Neural progenitor cell (in vitro differentiated cells): Measurements from ENCODE around the gene TIAM1. TPM values are rescaled to one million over a fixed set of nuclear protein-coding genes. Genes with fewer than 3 reads are reported as not detected.

Experiments
- DNase-seq: peaks from one replicate; pipeline ENCODE4 v3.0.0-alpha.2; 2016; ENCODE audit warnings: low spot score
- H2AFZ ChIP-seq: fragments of 200-600 bp; sonication (generic); replicated peaks from 2 replicates; pipeline ENCODE4 v1.6.1; 2016; ENCODE audit warnings: antibody characterized with exemption
- H3F3A ChIP-seq: fragments of 200-600 bp; sonication (generic); 2 replicates; pipeline ENCODE4 v1.6.1; 2016; ENCODE audit warnings: antibody characterized with exemption, low read depth
- H3K27ac ChIP-seq: fragments of 200-600 bp; sonication (generic); 2 replicates; pipeline ENCODE4 v1.5.1; 2016; ENCODE audit warnings: mild to moderate bottlenecking
- H3K27me3 ChIP-seq: fragments of 200-600 bp; sonication (generic); 2 replicates; pipeline ENCODE4 v1.6.1; 2016; ENCODE audit warnings: mild to moderate bottlenecking, moderate library complexity
- H3K36me3 ChIP-seq: fragments of 200-600 bp; sonication (generic); 2 replicates; pipeline ENCODE4 v1.5.1; 2016
- H3K4me1 ChIP-seq: fragments of 200-600 bp; sonication (generic); 2 replicates; pipeline ENCODE4 v1.6.1; 2016; ENCODE audit warnings: mixed run types
- H3K4me2 ChIP-seq: fragments of 200-600 bp; sonication (generic); 2 replicates; pipeline ENCODE4 v1.6.1; 2016
- H3K4me3 ChIP-seq: fragments of 200-600 bp; sonication (generic); 2 replicates; pipeline ENCODE4 v1.5.1; 2016
- H3K79me2 ChIP-seq: fragments of 200-600 bp; sonication (generic); 2 replicates; pipeline ENCODE4 v1.6.1; 2016; ENCODE audit warnings: low read depth
- H3K9ac ChIP-seq: fragments of 200-600 bp; sonication (generic); 2 replicates; pipeline ENCODE4 v1.6.1; 2016
- H3K9me3 ChIP-seq: fragments of 200-600 bp; sonication (generic); 2 replicates; pipeline ENCODE4 v1.5.1; 2016; ENCODE audit warnings: low read depth
- H4K20me1 ChIP-seq: fragments of 200-600 bp; sonication (generic); 2 replicates; pipeline ENCODE4 v1.6.1; 2016; ENCODE audit warnings: low read depth
- H3K27ac Mint-ChIP-seq: 3 replicates; pipeline ENCODE4 v1.8.0; 2021; ENCODE audit warnings: mixed read lengths
- H3K27me3 Mint-ChIP-seq: 2 replicates; pipeline ENCODE4 v1.8.0; 2022; ENCODE audit warnings: low read depth, mild to moderate bottlenecking, inconsistent platforms, moderate library complexity, mixed read lengths; ENCODE audit not compliant: insufficient read depth
- H3K36me3 Mint-ChIP-seq: 3 replicates; pipeline ENCODE4 v1.8.0; 2021; ENCODE audit warnings: mixed read lengths
- H3K4me1 Mint-ChIP-seq: 3 replicates; pipeline ENCODE4 v1.8.0; 2021; ENCODE audit warnings: mixed read lengths
- H3K4me3 Mint-ChIP-seq: 3 replicates; pipeline ENCODE4 v1.8.0; 2021; ENCODE audit warnings: mild to moderate bottlenecking, moderate library complexity, mixed read lengths
- H3K9me3 Mint-ChIP-seq: 3 replicates; pipeline ENCODE4 v1.8.0; 2020; ENCODE audit warnings: mixed read lengths
- EZH2 ChIP-seq: fragments of 200-600 bp; sonication (generic); IDR thresholded peaks from 2 replicates; pipeline ENCODE4 v1.6.1; 2017; ENCODE audit warnings: antibody characterized with exemption, mild to moderate bottlenecking, moderate library complexity
- EZH2phosphoT487 ChIP-seq: fragments of 200-600 bp; sonication (generic); IDR thresholded peaks from 2 replicates; pipeline ENCODE4 v1.6.1; 2017; ENCODE audit warnings: antibody characterized with exemption
- total RNA-seq: library from RNA; depleted of rRNA; stranded (reverse); fragments of >200 nt; gene quantifications from 2 replicates; pipeline ENCODE4 v1.2.3, GENCODE V29; 2015; ENCODE audit warnings: low replicate concordance
- TF ChIP-seq, protein P1 (sequence below): fragments of 200-600 bp; sonication (generic); IDR thresholded peaks from 2 replicates; pipeline ENCODE4 v1.5.1; 2017; ENCODE audit warnings: antibody characterized with exemption, mild to moderate bottlenecking

The TIAM1 gene
- total RNA-seq, 1 donor from 2014 or later = 27.2 TPM

DNA sequence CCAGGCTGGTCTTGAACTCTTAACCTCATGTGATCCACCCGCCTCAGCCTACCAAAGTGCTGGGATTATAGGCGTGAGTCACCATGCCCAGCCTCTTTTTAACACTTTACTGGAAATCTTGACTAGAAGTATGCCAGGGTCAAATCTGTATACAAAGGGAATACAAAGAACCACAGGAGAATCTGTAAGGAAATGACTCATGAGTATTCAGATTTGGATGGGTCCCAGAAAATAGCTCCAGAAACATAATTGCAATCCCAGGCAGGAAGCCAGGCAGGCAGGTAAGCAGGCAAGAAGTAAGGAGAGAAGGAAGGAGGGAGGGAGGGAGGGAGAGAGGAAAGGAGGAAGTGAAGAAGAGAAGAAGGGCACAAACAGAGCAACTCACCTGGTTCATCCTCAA is 22.8 kb upstream of the TIAM1 start:
- H3K27me3 Mint-ChIP-seq = peaks cover 2% of the 10 kb centered on the region
- H3K27ac Mint-ChIP-seq = no peak overlapping the region
- no peak overlapping the region for H3K4me2 ChIP-seq
- peaks cover 7% of the 10 kb centered on the region for H3K36me3 Mint-ChIP-seq
- no peaks in the 10 kb centered on the region for H3K4me1 ChIP-seq
- H3K4me1 Mint-ChIP-seq = peaks cover 16% of the 10 kb centered on the region
- no peaks in the 10 kb centered on the region for H3K9me3 Mint-ChIP-seq
- no peak overlapping the region for H3K9ac ChIP-seq
- DNase-seq = no peak
- H2AFZ ChIP-seq = no peak overlapping the region
- no peak overlapping the region for H3K4me3 ChIP-seq
- no peak overlapping the region for H3K4me3 Mint-ChIP-seq
- H3K36me3 ChIP-seq = no peaks in the 10 kb centered on the region
- H3K9me3 ChIP-seq = no peaks in the 10 kb centered on the region
- TF ChIP-seq EZH2phosphoT487 (no peak), EZH2 (no peak)
- TF ChIP-seq, protein P1, sequence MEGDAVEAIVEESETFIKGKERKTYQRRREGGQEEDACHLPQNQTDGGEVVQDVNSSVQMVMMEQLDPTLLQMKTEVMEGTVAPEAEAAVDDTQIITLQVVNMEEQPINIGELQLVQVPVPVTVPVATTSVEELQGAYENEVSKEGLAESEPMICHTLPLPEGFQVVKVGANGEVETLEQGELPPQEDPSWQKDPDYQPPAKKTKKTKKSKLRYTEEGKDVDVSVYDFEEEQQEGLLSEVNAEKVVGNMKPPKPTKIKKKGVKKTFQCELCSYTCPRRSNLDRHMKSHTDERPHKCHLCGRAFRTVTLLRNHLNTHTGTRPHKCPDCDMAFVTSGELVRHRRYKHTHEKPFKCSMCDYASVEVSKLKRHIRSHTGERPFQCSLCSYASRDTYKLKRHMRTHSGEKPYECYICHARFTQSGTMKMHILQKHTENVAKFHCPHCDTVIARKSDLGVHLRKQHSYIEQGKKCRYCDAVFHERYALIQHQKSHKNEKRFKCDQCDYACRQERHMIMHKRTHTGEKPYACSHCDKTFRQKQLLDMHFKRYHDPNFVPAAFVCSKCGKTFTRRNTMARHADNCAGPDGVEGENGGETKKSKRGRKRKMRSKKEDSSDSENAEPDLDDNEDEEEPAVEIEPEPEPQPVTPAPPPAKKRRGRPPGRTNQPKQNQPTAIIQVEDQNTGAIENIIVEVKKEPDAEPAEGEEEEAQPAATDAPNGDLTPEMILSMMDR = no peak
- no peaks in the 10 kb centered on the region for H4K20me1 ChIP-seq
- H3K27ac ChIP-seq = no peak overlapping the region
- no peaks in the 10 kb centered on the region for H3K79me2 ChIP-seq
- H3K27me3 ChIP-seq = no peaks in the 10 kb centered on the region
- no peaks in the 10 kb centered on the region for H3F3A ChIP-seq

DNA sequence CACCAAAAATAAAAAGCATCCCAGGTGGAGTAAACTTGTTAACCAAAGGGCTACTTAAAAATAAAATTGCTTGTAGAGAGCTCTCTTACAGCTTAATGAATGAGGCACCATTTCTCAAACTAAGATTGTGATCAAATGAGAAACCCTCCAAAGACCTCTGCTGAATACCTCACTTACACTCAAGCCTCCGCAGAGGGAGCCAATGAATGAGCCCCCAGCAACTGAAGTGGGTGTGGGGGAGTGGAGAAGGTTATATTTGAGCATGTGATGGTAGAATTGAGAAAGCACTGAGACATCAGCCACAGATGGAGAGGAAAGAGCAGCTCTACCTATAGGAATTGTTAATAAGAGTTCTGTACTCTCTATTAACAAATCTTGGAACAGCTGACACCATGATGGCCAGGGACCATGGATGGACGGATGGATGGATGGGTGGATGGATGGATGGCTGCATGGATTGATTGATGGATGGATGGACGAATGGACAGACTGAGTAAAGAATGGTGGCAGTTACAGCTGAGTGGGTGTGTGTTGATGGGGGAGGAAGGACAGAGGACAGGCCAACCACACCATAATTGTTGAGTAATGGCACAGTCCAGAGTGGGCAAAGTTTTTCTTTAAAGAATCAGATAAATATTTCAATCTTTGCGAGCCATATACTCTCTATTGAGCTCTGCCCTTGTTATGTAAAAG is 20.3 kb upstream of the TIAM1 start:
- Histone ChIP-seq H3K36me3 (no peaks in the 10 kb centered on the region), H3K4me1 (no peaks in the 10 kb centered on the region), H3K4me2 (no peak overlapping the region), H4K20me1 (no peaks in the 10 kb centered on the region), H3K27me3 (no peaks in the 10 kb centered on the region), H3K4me3 (no peak overlapping the region), H3K9me3 (peaks cover 3% of the 10 kb centered on the region), H2AFZ (no peak overlapping the region), H3F3A (no peaks in the 10 kb centered on the region), H3K79me2 (no peaks in the 10 kb centered on the region), H3K27ac (no peak overlapping the region), H3K9ac (no peak overlapping the region)
- no peak overlapping the region for H3K4me3 Mint-ChIP-seq
- H3K4me1 Mint-ChIP-seq = peaks cover 16% of the 10 kb centered on the region
- no peak for DNase-seq
- H3K27me3 Mint-ChIP-seq = no peaks in the 10 kb centered on the region
- TF ChIP-seq EZH2 (no peak), EZH2phosphoT487 (no peak)
- TF ChIP-seq, protein P1 = no peak
- no peak overlapping the region for H3K27ac Mint-ChIP-seq
- peaks cover 6% of the 10 kb centered on the region for H3K36me3 Mint-ChIP-seq
- H3K9me3 Mint-ChIP-seq = peaks cover 2% of the 10 kb centered on the region

DNA sequence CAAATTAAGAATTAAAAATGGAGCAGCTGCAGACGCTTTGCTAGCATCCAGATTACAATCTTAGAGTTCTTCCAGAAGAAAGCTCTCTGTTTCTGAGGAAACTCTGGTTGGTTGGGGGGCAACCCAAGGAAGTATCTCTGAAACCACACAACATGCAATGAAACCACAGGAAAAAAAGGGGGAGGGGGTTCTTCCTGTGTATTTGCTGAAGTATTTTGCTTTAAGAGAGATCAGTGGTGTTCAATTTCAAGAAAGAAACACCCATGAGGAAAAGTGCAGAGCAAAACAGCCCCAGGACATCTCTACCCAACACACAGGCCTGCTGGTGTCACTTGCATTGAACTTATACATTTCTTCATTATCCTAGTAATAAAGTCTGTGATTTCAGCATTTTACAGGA is 19.7 kb upstream of the TIAM1 start:
- Histone ChIP-seq H3K9me3 (peaks cover 3% of the 10 kb centered on the region), H4K20me1 (no peaks in the 10 kb centered on the region), H3K79me2 (no peaks in the 10 kb centered on the region), H2AFZ (no peak overlapping the region), H3K9ac (no peak overlapping the region), H3F3A (no peaks in the 10 kb centered on the region), H3K4me3 (no peak overlapping the region), H3K4me2 (no peak overlapping the region), H3K27ac (no peak overlapping the region), H3K27me3 (no peaks in the 10 kb centered on the region), H3K36me3 (no peaks in the 10 kb centered on the region), H3K4me1 (no peaks in the 10 kb centered on the region)
- H3K4me1 Mint-ChIP-seq = peaks cover 16% of the 10 kb centered on the region
- H3K9me3 Mint-ChIP-seq = peaks cover 5% of the 10 kb centered on the region
- no peak for DNase-seq
- H3K27ac Mint-ChIP-seq = peak overlapping the region; percentile 23
- no peak for TF ChIP-seq EZH2
- TF ChIP-seq EZH2phosphoT487 = no peak
- TF ChIP-seq, protein P1 = no peak
- H3K27me3 Mint-ChIP-seq = no peaks in the 10 kb centered on the region
- H3K4me3 Mint-ChIP-seq = no peak overlapping the region
- peaks cover 7% of the 10 kb centered on the region for H3K36me3 Mint-ChIP-seq
